Endometrial microvascular endothelial cells (primary cell): ENCODE data around the gene ACACA. TPM values are rescaled to one million over a fixed set of nuclear protein-coding genes. Genes with fewer than 3 reads are reported as not detected.

Experiments used
- in situ Hi-C: cut with HindIII; loops from 2 replicates; pipeline ENCODE4 v1.10.0; 2017; ENCODE audit warnings: low sequenced_read_pairs, low pct_unique_long_range_greater_than_20kb; ENCODE audit errors: inconsistent ontology term
- total RNA-seq: library from RNA; depleted of rRNA; stranded (reverse); fragments of >200 nt; gene quantifications from one replicate; pipeline ENCODE4 v1.2.3, GENCODE V29; 2015; ENCODE audit errors: inconsistent ontology term

ACACA gene
- total RNA-seq, 1 donor from 2014 or later: 28.0 TPM

GRCh38 chr17:37123941-37124820 lies 282.5 kb downstream of the ACACA start:
- in situ Hi-C loops: no loop called here

GRCh38 chr17:37123386-37123785 lies 283.2 kb downstream of the ACACA start:
- in situ Hi-C loops: no loop called here

GRCh38 chr17:37121616-37122015 lies 285.0 kb downstream of the ACACA start:
- in situ Hi-C loops: no loop called here

GRCh38 chr17:37118366-37119137 lies 288.1 kb downstream of the ACACA start:
- in situ Hi-C loops: no loop called here

- in situ Hi-C loops: no loop called here
These were observed 289.1 kb downstream of the ACACA start for GRCh38 chr17:37117373-37118142.

GRCh38 chr17:37116671-37117185 lies 289.9 kb downstream of the ACACA start:
- in situ Hi-C loops: no loop called here

GRCh38 chr17:37111329-37111728 lies 295.3 kb downstream of the ACACA start:
- in situ Hi-C loops: no loop called here

GRCh38 chr17:37110746-37111145 lies 295.9 kb downstream of the ACACA start:
- in situ Hi-C loops: no loop called here

- in situ Hi-C loops: no loop called here
These were observed 296.6 kb downstream of the ACACA start for GRCh38 chr17:37109731-37110710.

- in situ Hi-C loops: no loop called here
These were observed 297.5 kb downstream of the ACACA start for GRCh38 chr17:37109106-37109505.

GRCh38 chr17:37107406-37108083 lies 299.1 kb downstream of the ACACA start:
- in situ Hi-C loops: no loop called here

- in situ Hi-C loops: no loop called here
These were observed 300.6 kb downstream of the ACACA start for GRCh38 chr17:37106049-37106448.

GRCh38 chr17:37103231-37103630 lies 303.4 kb downstream of the ACACA start:
- in situ Hi-C loops: no loop called here

- in situ Hi-C loops: no loop called here
These were observed 305.3 kb downstream of the ACACA start for GRCh38 chr17:37101306-37101705.

GRCh38 chr17:37100231-37100630 lies 306.4 kb downstream of the ACACA start:
- in situ Hi-C loops: no loop called here

- in situ Hi-C loops: no loop called here
These were observed 307.5 kb downstream of the ACACA start for GRCh38 chr17:37098910-37099664.

- in situ Hi-C loops: no loop called here
These were observed 308.5 kb downstream of the ACACA start for GRCh38 chr17:37098152-37098551.
